Stimulated activated naive CD4-positive, alpha-beta T cell (primary cell): Measurements from ENCODE around the gene SESN1.

Source experiments
- DNase-seq, 6 experiments: peaks; one replicate each; lab custom pipeline; 2025; lab: John Stamatoyannopoulos, UW

SESN1 gene

GRCh38 chr6:109028439-109028838, 66.2 kb downstream of the SESN1 start:
- DNase-seq, result no peak

- no peak for DNase-seq
These were observed 66.7 kb downstream of the SESN1 start for GRCh38 chr6:109027964-109028363.

GRCh38 chr6:109025639-109026038, 69.0 kb downstream of the SESN1 start:
- no peak for DNase-seq

- no peak for DNase-seq
These were observed 69.9 kb downstream of the SESN1 start for GRCh38 chr6:109024784-109025183.

GRCh38 chr6:109024368-109024767, 70.3 kb downstream of the SESN1 start:
- DNase-seq, result no peak

GRCh38 chr6:109023356-109023925, 71.2 kb downstream of the SESN1 start:
- no peak for DNase-seq

- no peak for DNase-seq
These were observed 72.8 kb downstream of the SESN1 start for GRCh38 chr6:109021870-109022269.

- peak in 3 of 6 experiments; percentile 36 to 66 (median 66) for DNase-seq
These were observed 74.7 kb downstream of the SESN1 start for GRCh38 chr6:109019911-109020310.

- DNase-seq, result no peak
These were observed 79.5 kb downstream of the SESN1 start for GRCh38 chr6:109015176-109015575.

GRCh38 chr6:109014606-109015005, 80.0 kb downstream of the SESN1 start:
- no peak for DNase-seq

GRCh38 chr6:109013656-109014305, 80.9 kb downstream of the SESN1 start:
- no peak for DNase-seq

- DNase-seq, result no peak
These were observed 83.9 kb downstream of the SESN1 start for GRCh38 chr6:109010705-109011102.

- no peak for DNase-seq
These were observed 84.5 kb downstream of the SESN1 start for GRCh38 chr6:109009962-109010704.

GRCh38 chr6:109009236-109009961, 85.2 kb downstream of the SESN1 start:
- peak; percentile 83 to 91 (median 90) for DNase-seq

GRCh38 chr6:109008537-109009235, 86.0 kb downstream of the SESN1 start:
- DNase-seq, result peak in 2 of 6 experiments; percentile 43 to 63

- DNase-seq, result no peak
These were observed 86.6 kb downstream of the SESN1 start for GRCh38 chr6:109008054-109008453.

- DNase-seq, result no peak
These were observed 87.1 kb downstream of the SESN1 start for GRCh38 chr6:109007521-109007920.

- no peak for DNase-seq
These were observed 87.8 kb downstream of the SESN1 start for GRCh38 chr6:109006818-109007217.

- DNase-seq, result no peak
These were observed 91.8 kb downstream of the SESN1 start for GRCh38 chr6:109002882-109003281.

GRCh38 chr6:109002051-109002697, 92.5 kb downstream of the SESN1 start:
- no peak for DNase-seq

- no peak for DNase-seq
These were observed 93.3 kb downstream of the SESN1 start for GRCh38 chr6:109001291-109001894.
